Measurements from ENCODE around the gene NAT8L. TPM values are rescaled to one million over a fixed set of nuclear protein-coding genes. Genes with fewer than 3 reads are reported as not detected.
A peak's percentile ranks its signal among the peaks of the same experiment; 100 is the strongest.
"Not testable (repeated sequence)": the region's sequence is repeated elsewhere in the genome, so short reads cannot be mapped to it uniquely, and the experiment has no call there.

The NAT8L gene, protein sequence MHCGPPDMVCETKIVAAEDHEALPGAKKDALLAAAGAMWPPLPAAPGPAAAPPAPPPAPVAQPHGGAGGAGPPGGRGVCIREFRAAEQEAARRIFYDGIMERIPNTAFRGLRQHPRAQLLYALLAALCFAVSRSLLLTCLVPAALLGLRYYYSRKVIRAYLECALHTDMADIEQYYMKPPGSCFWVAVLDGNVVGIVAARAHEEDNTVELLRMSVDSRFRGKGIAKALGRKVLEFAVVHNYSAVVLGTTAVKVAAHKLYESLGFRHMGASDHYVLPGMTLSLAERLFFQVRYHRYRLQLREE
- total RNA-seq: under 0.01 TPM in 2 replicates

GRCh38 chr4:2059046-2059725, at the start of gene NAT8L:
TSS of gene NAT8L (plus strand) at chr4:2059327. CDS start at chr4:2059512, 185 bp downstream.
- no peak for DNase-seq (ENCODE audit: low read depth in 2 of 2)

DNA sequence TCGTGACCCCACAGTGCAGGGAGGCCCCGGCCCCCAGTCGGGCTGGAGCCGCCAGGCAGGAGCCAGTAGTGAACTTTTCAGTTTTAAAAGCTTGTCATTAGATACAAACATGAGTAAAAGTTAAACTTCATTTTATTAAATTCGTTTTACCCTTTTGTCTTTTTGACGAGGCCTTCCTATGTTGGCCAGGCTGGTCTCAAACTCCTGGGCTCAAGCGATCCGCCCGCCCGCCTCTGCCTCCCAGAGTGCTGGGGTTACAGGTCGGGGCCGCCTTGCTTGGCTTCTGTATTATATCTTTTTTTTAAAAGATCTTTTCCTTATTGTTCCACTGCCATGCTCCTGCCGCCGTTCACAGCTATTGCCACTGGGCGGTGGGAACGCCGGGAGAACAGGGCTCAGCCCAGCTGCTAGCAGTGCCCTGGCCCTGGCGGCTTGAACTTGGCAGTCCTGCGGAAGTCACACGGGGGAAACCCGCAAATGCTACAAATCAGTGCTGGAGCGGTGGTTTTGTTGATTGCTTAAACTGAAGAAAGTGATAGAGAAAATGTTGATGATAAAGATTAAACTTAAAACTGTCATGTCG, 49.4 kb upstream of the NAT8L start:
- DNase-seq (ENCODE audit: low read depth in 2 of 2): peak; percentile 69 to 77

GRCh38 chr4:2011583-2011982, 47.5 kb upstream of the NAT8L start:
- no peak for DNase-seq (ENCODE audit: low read depth in 2 of 2)

DNA sequence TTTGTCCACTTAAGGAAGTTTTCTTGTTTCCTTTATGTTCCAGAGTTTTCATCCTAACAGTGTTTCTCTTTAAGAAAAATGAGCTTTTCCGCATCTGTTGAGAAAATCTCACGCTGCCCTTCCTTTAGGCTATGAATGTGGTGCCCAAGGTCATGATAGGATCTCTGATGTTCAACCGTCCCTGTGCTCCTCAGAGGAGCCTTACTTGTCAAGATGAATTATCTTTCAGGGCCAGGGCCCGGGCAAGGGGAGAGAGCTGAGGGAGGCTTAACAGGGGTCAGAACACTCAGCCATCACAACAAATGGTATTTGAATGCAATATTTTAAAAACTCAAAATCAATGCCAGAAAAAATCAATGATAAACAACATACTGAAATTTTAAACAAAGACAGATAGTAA, 44.1 kb upstream of the NAT8L start:
- no peak for DNase-seq (ENCODE audit: low read depth in 2 of 2)

DNA sequence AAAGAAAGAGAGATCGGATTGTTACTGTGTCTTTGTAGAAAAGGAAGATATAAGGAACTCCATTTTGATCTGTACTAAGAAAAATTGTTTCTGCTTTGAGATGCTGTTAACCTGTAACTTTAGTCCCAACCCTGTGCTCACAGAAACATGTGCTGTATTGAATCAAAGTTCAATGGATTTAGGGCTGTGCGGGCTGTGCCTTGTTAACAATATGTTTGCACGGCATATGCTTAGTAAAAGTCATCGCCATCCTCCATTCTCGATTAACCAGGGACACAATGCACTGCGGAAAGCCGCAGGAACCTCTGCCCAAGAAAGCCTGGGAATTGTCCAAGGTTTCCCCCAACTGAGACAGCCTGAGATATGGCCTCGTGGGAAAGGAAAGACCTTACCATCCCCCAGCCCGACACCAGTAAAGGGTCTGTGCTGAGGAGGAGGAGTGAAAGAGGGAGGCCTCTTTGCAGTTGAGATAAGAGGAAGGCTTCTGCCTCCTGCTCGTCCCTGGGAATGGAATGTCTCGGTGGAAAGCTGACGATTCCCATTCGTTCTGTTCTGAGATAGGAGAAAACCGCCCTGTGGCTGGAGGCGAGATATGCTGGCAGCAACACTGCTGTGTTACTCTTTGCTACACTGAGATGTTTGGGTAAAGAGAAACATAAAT, 37.6 kb upstream of the NAT8L start:
- not testable (repeated sequence) for DNase-seq (ENCODE audit: low read depth in 2 of 2)

DNA sequence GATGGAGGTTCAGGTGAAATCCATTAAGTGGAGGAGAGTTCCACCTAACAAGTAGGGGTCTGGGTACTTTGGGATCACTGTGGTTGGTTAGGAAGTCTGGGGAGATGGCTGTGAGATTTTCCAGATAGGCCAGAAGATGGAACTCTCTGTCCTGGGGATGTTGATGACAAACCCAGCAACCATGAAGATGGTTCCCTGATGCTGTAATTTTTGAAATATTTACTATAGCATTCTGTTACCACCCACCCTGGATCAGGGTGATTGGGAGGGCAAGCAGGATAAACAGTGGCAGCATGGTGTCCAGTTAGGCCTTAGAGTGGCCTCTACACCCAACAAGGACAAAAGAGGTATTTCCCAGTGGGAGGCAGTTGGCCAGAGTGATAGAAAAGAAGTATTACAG, 34.4 kb upstream of the NAT8L start:
- no peak for DNase-seq (ENCODE audit: low read depth in 2 of 2)

GRCh38 chr4:2025817-2026216, 33.3 kb upstream of the NAT8L start:
- no peak for DNase-seq (ENCODE audit: low read depth in 2 of 2)

DNA sequence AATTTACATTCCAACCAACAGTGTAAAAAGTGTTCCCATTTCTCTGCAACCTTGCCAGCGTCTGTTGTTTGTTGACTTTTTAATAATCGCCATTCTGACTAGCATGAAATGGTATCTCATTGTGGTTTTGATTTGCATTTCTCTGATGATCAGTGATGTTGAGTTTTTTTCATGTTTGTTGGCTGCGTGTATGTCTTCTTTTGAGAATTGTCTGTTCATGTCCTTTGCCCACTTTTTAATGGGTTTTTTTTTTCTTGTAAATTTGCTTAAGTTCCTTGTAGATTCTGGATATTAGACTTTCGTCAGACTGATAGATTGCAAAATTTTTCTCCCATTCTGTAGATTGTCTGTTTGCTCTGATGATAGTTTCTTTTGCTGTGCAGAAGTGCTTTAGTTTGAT, 32.0 kb upstream of the NAT8L start:
- not testable (repeated sequence) for DNase-seq (ENCODE audit: low read depth in 2 of 2)

GRCh38 chr4:2031161-2031560, 28.0 kb upstream of the NAT8L start:
- not testable (repeated sequence) for DNase-seq (ENCODE audit: low read depth in 2 of 2)

- DNase-seq (ENCODE audit: low read depth in 2 of 2): no peak
Measured at GRCh38 chr4:2036327-2036726, 22.8 kb upstream of the NAT8L start.

DNA sequence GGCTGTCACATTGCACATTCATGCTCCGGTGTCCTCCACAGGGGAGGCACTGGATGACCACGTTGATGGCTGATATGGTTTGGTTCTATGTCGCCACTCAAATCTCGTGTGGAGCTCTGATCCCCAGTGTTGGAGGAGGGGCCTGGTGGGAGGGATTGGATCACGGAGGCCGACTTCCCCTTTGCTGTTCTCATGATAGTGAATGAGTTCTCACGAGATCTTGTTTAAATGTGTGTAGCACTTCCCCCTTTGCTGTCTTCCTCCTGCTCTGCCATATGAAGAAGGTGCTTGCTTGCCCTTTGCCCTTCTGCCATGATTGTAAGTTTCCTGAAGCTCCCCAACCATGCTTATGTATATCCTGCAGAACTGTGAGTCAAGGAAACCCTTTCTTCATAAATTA, 22.3 kb upstream of the NAT8L start:
- no peak for DNase-seq (ENCODE audit: low read depth in 2 of 2)

DNA sequence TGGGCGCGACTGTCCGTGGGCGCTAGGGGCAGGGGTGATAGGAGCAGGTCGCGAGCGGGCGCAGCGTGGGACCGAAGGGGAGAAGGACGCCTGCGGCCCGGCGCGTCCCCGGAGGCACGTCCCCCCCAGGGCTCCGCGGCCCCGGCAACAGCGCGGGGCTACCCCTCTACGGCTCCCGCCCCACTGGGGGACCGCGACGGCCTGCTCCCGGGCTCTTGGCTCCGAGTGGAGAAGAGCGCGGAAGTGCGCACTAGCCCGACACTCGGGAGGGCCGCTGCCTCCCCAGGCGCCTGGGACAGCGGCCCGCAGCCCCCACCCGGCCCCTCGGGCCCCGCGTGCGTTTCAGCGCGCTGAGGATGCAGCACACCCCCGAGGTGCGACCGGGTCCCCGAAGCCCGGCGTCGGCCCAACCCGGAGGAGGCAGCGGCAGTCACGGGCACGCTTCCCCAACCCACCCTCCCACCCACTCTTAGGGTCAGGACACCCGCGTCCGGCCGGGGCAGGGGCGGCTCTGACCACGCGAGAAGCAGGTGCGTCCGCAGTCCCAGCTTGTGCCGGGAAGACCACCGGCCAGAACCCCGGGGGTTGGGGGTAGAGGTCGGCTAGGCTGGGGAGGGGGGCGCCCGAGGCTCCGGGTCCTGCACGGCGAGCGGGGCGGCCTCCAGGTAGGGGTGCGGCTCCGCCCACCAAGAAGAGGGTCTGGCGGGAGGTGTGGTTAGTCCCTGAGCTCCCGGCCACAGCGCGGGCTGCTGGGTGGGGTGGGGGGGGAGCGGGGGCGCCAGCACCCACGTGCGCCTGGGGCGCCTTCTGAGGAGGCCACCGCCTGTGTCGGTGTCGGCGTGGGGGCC, 18.5 kb upstream of the NAT8L start:
- DNase-seq (ENCODE audit: low read depth in 2 of 2): no peak

DNA sequence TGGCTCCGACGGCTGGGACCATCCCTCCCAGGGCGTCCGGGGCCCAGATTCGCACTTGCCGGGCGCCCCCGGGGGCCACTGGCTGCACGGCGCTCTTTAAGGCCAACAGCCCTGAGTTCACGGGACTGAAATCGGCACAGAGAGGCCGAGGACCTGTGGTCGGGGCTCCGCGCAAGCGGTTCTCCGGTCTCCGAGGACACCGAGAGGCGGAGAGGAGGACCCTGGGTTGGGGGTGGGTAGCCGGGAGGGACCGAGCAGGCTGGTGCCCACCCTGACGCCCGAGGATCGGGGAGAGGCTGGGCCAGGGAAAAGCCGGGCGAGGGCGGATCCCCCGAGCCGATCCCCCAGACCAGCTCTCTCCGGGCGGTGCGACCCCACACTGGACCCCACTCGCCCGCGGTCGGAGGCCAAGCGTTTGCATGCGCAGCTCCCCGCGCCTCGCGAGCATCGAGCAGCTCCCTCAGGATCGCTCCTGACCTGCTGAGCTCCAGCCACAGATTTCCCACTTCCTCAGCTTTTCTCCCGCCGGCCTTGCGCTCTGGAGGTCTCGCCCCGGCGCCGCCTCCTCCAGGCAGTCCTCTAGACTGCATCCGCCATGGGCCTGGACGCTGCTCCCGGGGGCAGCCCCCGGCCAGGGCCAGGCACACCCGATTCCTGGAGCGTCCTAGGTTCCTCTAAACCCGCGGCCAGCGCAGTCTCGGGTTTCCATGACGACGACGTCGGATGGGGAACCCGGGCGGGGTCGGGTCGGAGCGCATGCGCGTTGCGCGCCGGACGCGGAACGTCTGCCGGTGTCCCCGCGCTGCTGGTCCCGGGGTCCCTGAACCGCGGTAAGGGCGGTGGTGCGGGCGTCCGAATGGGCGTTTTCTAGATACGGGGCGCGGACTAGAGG, 17.6 kb upstream of the NAT8L start:
- peak; percentile 72 to 80 for DNase-seq (ENCODE audit: low read depth in 2 of 2)

DNA sequence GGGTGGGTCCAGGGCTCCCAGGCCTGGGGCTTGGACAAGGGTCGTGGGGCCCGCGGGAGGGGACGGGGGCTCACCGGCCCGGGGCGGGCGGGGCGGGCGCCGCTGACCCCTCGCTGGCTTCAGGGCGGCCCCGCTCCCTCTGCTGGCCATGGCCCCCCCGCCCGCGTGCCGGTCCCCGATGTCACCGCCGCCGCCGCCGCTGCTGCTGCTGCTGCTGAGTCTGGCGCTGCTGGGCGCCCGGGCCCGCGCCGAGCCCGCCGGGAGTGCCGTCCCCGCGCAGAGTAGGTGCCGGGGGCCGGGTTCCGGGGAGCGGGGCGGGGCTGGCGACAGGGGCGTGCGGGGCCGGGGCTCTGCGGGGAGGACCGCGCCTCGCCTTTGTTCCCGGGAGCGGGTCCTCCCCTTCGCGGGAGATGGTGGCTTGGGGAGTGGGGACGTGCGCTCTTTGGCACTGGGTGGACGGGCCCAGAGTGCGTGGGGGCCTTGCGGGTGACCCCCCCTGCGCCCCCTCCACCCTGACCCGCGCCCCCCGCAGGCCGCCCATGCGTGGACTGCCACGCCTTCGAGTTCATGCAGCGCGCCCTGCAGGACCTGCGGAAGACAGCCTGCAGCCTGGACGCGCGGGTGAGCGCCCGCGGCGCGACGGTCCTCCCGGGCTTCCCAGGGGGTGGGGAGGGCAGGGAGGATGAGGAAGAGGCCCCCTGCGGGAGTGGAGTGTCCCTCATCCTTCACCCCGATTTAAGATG, 16.8 kb upstream of the NAT8L start:
- DNase-seq (ENCODE audit: low read depth in 2 of 2): peak in 1 of 2 donors; percentile 39

DNA sequence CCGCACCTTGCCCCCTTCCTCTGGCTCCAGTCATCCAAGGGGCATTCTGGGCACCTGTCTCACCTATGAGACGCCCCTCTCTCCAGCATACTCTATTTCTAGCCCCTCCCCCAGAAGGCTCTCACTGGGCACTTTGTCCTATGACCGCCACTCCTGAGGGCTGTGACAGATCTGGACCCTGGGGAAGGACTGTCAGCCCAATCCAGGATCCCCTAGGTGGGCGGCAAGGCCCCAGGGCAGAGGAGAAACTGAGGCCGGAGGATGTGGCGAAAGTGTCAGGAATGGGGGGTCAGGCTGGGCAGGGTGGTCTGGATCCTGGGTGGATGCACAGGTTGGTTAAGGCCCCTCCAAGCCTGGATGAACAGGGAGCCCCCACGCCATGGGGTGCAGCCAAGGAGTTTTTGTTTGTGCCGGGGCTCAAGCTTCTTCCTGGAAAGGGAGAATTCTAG, 16.2 kb upstream of the NAT8L start:
- no peak for DNase-seq (ENCODE audit: low read depth in 2 of 2)

DNA sequence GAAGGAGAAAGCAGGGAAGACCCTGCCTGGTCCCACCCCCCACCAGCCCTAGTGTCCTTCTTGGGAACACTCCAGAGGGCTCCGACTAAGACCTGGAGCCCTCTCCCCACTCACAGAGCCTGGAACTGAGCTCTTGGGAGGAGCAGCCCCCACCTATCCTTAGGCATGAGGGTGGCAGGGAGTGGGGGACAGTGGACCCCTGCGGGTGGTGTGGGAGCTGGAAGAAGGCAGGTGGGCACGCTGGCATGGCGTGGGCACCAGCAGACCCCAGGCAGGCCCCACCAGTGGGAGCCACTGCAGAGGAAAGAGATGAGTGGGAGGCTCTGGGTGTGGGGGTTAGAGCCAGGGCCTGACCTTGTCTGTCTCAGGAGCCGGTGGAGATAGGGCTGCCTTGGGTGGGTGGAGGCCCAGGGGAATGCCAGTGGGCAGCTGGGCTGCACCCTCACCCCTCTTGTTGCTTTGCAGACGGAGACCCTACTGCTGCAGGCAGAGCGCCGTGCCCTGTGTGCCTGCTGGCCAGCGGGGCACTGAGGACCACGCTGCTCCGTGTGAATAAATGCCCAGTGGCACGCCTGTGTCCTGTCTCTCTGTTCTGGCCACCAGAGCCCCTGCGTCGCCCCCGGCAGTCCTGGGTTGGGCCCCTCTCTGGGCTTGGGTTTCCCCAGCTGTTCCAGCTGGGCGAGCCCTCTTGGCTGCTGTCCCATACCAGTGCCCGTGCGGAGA, 15.6 kb upstream of the NAT8L start:
- DNase-seq (ENCODE audit: low read depth in 2 of 2): no peak

DNA sequence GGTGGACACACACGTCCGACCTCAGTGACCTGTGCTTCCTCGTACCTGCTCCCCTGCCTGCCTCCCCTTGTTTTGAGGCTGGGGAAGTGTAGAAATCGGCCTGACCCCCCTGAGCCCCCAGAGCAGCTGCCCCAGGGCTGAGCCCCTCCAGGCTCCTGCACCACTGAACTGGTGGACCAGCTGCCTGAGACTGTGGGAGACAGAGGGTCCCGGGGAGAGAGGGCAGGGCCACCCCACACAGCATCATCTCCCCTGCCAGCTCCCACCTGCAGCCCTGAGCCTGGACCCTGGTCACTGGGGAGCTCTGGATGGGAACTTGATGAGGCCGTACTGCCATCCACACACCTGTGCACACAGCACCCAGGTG, 15.0 kb upstream of the NAT8L start:
- no peak for DNase-seq (ENCODE audit: low read depth in 2 of 2)

DNA sequence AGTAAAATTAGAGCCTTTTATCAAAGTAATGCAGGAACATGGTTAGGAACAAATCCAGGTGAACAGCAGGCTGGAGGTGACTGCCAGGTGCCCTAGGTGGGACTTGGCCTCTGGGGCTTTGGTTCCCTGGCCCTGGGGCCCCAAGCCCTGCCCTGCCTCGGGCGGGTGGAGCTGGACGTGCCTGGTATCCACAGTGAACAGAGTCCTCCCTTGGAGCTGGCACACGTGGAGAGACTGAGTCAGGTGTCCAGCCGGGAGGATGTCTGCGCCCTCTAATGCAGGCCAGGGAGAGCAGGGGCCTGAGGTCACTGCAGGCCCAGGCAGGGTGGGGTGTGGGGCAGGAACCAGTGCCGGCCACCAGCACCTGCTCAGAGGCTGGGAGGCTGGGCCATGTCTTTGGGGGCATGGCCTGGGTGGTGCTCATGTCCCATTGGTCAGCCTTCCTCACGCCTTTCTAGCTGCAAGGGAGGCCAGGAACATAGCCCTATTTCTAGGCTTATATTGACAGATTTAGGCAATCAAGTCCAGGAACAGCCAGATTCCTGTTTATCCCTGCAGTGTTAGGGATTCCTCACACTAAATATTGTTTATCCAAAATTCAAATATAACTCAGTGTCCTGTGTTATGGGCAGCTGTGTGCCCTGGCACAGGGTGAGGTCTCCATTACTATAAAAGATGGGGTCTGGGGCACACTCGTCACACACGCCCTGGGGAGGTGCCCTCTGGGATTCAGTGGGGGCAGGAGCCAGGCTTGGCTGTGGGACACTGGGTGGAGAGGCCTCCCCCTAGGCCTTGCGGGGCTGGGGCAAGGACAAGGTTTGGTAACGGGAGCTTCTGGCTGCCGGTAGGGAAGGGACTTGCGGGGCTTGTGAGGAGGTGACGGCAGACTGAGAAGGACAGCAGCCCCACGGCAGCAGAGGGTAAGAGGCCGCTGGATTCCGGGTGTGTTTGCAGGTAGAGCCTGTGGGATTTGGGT, 14.3 kb upstream of the NAT8L start:
- DNase-seq (ENCODE audit: low read depth in 2 of 2): no peak
